Keratinocyte (primary cell): ENCODE results near the gene CLTB. TPM values are rescaled to one million over a fixed set of nuclear protein-coding genes. Genes with fewer than 3 reads are reported as not detected.

Experiments used
- DNase-seq: peaks from one replicate; pipeline ENCODE4 v3.0.0-alpha.2; 2011; ENCODE audit warnings: low read depth, missing footprints, low spot score
- FAIRE-seq: peaks from 2 replicates; lab custom pipeline; 2011; peaks lifted over from hg19 to GRCh38; lab: Jason Lieb, UNC
- H2AFZ ChIP-seq: 2 replicates; pipeline ENCODE4 v1.6.0; 2012; ENCODE audit warnings: low read length, control low read depth, inconsistent platforms; ENCODE audit not compliant: control insufficient read depth
- H3K27ac ChIP-seq: 2 replicates; pipeline ENCODE4 v1.5.1; 2011; ENCODE audit warnings: low read length; ENCODE audit not compliant: control insufficient read depth, insufficient read depth
- H3K27me3 ChIP-seq: 3 replicates; pipeline ENCODE4 v1.6.0; 2011; ENCODE audit warnings: low read length; ENCODE audit not compliant: control insufficient read depth, insufficient read depth; ENCODE audit errors: extremely low read depth
- H3K36me3 ChIP-seq, 2 experiments: 2 replicates in 1 of 2; 3 replicates in 1 of 2; pipeline ENCODE4 v1.5.1; 2011; ENCODE audit warnings: low read length in 2 of 2, mild to moderate bottlenecking in 1 of 2; ENCODE audit not compliant: control insufficient read depth in 2 of 2, insufficient read depth in 2 of 2; ENCODE audit errors: extremely low read depth in 1 of 2
- H3K4me1 ChIP-seq: 3 replicates; pipeline ENCODE4 v1.5.1; 2011; ENCODE audit warnings: low read length; ENCODE audit not compliant: control insufficient read depth, insufficient read depth; ENCODE audit errors: extremely low read depth
- H3K4me2 ChIP-seq: 3 replicates; pipeline ENCODE4 v1.6.0; 2011; ENCODE audit warnings: low read depth, low read length; ENCODE audit not compliant: control insufficient read depth, insufficient read depth; ENCODE audit errors: extremely low read depth
- H3K4me3 ChIP-seq, 3 experiments: fragments of 200-600 bp in 1 of 3; sonication (generic) in 1 of 3; 2 replicates in 2 of 3; 3 replicates in 1 of 3; pipeline ENCODE4 v1.5.1; 2011 to 2016; ENCODE audit warnings: low read length in 3 of 3, mild to moderate bottlenecking in 3 of 3, control low read depth in 2 of 3, inconsistent platforms in 1 of 3, low read depth in 1 of 3, mixed read lengths in 1 of 3, mixed run types in 1 of 3, moderate library complexity in 1 of 3; ENCODE audit not compliant: control insufficient read depth in 2 of 3, insufficient read depth in 2 of 3; ENCODE audit errors: extremely low read depth in 1 of 3
- H3K79me2 ChIP-seq: 2 replicates; pipeline ENCODE4 v1.6.0; 2012; ENCODE audit warnings: low read length; ENCODE audit not compliant: control insufficient read depth, insufficient read depth
- H3K9ac ChIP-seq: 3 replicates; pipeline ENCODE4 v1.6.0; 2011; ENCODE audit warnings: low read length; ENCODE audit not compliant: control insufficient read depth, insufficient read depth; ENCODE audit errors: extremely low read depth
- H3K9me1 ChIP-seq: 3 replicates; pipeline ENCODE4 v1.6.0; 2011; ENCODE audit warnings: low read length; ENCODE audit not compliant: control insufficient read depth, insufficient read depth; ENCODE audit errors: extremely low read depth
- H3K9me3 ChIP-seq: 2 replicates; pipeline ENCODE4 v1.5.1; 2012; ENCODE audit warnings: low read depth, low read length; ENCODE audit not compliant: control insufficient read depth
- H4K20me1 ChIP-seq: 3 replicates; pipeline ENCODE4 v1.6.0; 2011; ENCODE audit warnings: low read length; ENCODE audit not compliant: control insufficient read depth, insufficient read depth; ENCODE audit errors: extremely low read depth
- EZH2 ChIP-seq: IDR thresholded peaks from one replicate; pipeline ENCODE4 v1.6.1; 2012; ENCODE audit warnings: inconsistent platforms, mild to moderate bottlenecking, low read length, moderate library complexity
- dilution Hi-C: fragments of 300-500 bp; cut with MboI; formaldehyde crosslinking; loops from one replicate; pipeline ENCODE4 v1.7.0; 2020; ENCODE audit warnings: low sequenced_read_pairs; ENCODE audit not compliant: extremely low pct_ligation_motif_present
- polyA minus RNA-seq, 3 experiments: library from RNA; depleted of rRNA, polyadenylated mRNA; stranded (reverse); fragments of >200 nt; gene quantifications; 1 replicate in 1 of 3; 2 replicates in 1 of 3; 3 replicates in 1 of 3; pipeline ENCODE4 v1.2.3, GENCODE V29; 2011
- polyA plus RNA-seq, 5 experiments: library from polyadenylated mRNA; depleted of rRNA in 3 of 5; stranded (reverse) in 3 of 5; stranded (forward) in 1 of 5; unstranded in 1 of 5; fragments of >200 nt; gene quantifications; 1 replicate in 1 of 5; 2 replicates in 3 of 5; 3 replicates in 1 of 5; pipeline versions ENCODE4 v1.2.1 to v1.2.3, GENCODE V29; 2011 to 2012; ENCODE audit warnings: missing spikeins in 2 of 5, low read depth in 1 of 5, low replicate concordance in 1 of 5
- TF ChIP-seq, protein P1 (sequence below), 3 experiments: IDR thresholded peaks in 1 of 3; conservative IDR thresholded peaks in 1 of 3; optimal IDR thresholded peaks in 1 of 3; 2 replicates in 2 of 3; 3 replicates in 1 of 3; pipeline versions ENCODE3 to v1.5.1; 2011; ENCODE audit warnings: low read length in 3 of 3, mild to moderate bottlenecking in 3 of 3, moderate library complexity in 2 of 3, control low read depth in 1 of 3, inconsistent platforms in 1 of 3; ENCODE audit not compliant: insufficient read depth in 2 of 3; ENCODE audit errors: extremely low read depth in 1 of 3

The CLTB gene
- polyA plus RNA-seq (326 to 485 TPM (median 427 TPM) in 3 replicates), polyA minus RNA-seq (151 to 200 TPM (median 157 TPM) in 3 replicates)
- polyA plus RNA-seq (2011; ENCODE audit: low read depth) = 465 TPM
- 241 and 487 TPM in 2 replicates for polyA plus RNA-seq (2011; cell fraction: cytosol; rRNA removed)
- 219 and 221 TPM in 2 replicates for polyA plus RNA-seq (2011; cell fraction: nucleus; rRNA removed)
- 435 and 459 TPM in 2 replicates for polyA plus RNA-seq (2012; ENCODE audit: low replicate concordance)
- polyA minus RNA-seq (2011; cell fraction: cytosol; rRNA and poly(A)+ RNA removed) = 467 TPM
- 69.2 and 77.9 TPM in 2 replicates for polyA minus RNA-seq (2011; cell fraction: nucleus; rRNA and poly(A)+ RNA removed)

GRCh38 chr5:176415952-176416924 is at the start of gene CLTB:
Gene CLTB, minus strand, starts transcription at chr5:176416539. Its CDS starts 176 bp downstream, at chr5:176416363.
- H4K20me1 ChIP-seq = peaks cover 4% of the 10 kb centered on the region
- H3K27ac ChIP-seq = peak within 1 kb of the TSS; percentile 86
- H2AFZ ChIP-seq = peak within 1 kb of the TSS; percentile 35
- dilution Hi-C loops = no loop called here
- H3K27me3 ChIP-seq = no peaks in the 10 kb centered on the region
- peaks cover 57% of the 10 kb centered on the region for H3K4me1 ChIP-seq
- peak within 1 kb of the TSS; percentile 77 for H3K4me2 ChIP-seq
- peaks cover 42% of the 10 kb centered on the region for H3K79me2 ChIP-seq
- H3K36me3 ChIP-seq = peaks cover 1 to 2% of the 10 kb centered on the region in 2 experiments
- H3K9me1 ChIP-seq = no peaks in the 10 kb centered on the region
- DNase-seq = no peak
- no peak for FAIRE-seq
- H3K9ac ChIP-seq = peak within 1 kb of the TSS; percentile 91
- no peaks in the 10 kb centered on the region for H3K9me3 ChIP-seq
- H3K4me3 ChIP-seq = peak within 1 kb of the TSS; percentile 86 to 95 (median 91)
- TF ChIP-seq, protein P1, sequence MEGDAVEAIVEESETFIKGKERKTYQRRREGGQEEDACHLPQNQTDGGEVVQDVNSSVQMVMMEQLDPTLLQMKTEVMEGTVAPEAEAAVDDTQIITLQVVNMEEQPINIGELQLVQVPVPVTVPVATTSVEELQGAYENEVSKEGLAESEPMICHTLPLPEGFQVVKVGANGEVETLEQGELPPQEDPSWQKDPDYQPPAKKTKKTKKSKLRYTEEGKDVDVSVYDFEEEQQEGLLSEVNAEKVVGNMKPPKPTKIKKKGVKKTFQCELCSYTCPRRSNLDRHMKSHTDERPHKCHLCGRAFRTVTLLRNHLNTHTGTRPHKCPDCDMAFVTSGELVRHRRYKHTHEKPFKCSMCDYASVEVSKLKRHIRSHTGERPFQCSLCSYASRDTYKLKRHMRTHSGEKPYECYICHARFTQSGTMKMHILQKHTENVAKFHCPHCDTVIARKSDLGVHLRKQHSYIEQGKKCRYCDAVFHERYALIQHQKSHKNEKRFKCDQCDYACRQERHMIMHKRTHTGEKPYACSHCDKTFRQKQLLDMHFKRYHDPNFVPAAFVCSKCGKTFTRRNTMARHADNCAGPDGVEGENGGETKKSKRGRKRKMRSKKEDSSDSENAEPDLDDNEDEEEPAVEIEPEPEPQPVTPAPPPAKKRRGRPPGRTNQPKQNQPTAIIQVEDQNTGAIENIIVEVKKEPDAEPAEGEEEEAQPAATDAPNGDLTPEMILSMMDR (optimal IDR thresholded peaks at IDR 0.05 in 1 of 3, IDR thresholded peaks at IDR 0.05 in 1 of 3, conservative IDR thresholded peaks at IDR 0.05 in 1 of 3; ENCODE audit: extremely low read depth in 1 of 3, insufficient read depth in 2 of 3, low read length in 3 of 3) = peak in 2 of 3 experiments; percentile 64 to 87
- no peak for TF ChIP-seq EZH2

DNA sequence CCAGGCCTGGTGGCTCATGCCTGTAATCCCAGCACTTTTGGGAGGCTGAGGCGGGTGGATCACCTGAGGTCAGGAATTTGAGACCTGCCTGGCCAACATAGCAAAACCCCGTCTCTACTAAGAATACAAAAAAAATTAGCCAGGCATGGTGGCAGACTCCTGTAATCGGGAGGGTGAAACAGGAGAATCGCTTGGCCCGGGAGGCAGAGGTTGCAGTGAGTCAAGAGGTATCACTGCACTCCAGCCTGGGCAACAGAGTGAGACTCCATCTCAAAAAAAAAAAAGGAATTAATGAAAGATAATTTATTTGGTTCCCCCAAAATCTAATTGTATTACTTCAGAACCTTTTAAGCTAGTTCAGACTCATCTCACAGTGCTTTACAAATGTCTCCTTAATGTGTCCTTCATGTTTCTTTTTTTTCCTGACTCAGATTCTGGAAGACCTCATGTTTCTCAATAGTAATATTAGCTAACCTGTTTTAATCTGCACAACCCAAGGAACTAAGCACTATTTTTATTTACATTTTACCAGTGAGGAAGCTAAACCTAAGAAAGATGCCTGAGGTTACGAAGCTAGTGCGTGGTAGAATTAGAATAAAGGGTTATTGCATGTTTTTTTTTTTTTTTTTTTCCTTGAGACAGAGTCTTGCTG is 46.9 kb upstream of the CLTB start:
- H4K20me1 ChIP-seq = no peaks in the 10 kb centered on the region
- FAIRE-seq = no peak

More for the DNA sequence above, 46.9 kb upstream of the CLTB start:
- TF ChIP-seq, protein P1 (optimal IDR thresholded peaks at IDR 0.05 in 1 of 3, IDR thresholded peaks at IDR 0.05 in 1 of 3, conservative IDR thresholded peaks at IDR 0.05 in 1 of 3; ENCODE audit: extremely low read depth in 1 of 3, insufficient read depth in 2 of 3, low read length in 3 of 3) = no peak
- no peak for TF ChIP-seq EZH2
- dilution Hi-C loops = no loop called here
- Histone ChIP-seq H3K9me3 (no peaks in the 10 kb centered on the region), H3K27me3 (no peaks in the 10 kb centered on the region), H3K9me1 (no peaks in the 10 kb centered on the region), H3K9ac (no peak overlapping the region), H3K4me1 (no peaks in the 10 kb centered on the region), H3K36me3 (peaks cover 0 to 2% of the 10 kb centered on the region in 2 experiments), H3K27ac (no peak overlapping the region), H3K4me3 (no peak overlapping the region), H3K79me2 (peaks cover 78% of the 10 kb centered on the region), H2AFZ (no peak overlapping the region), H3K4me2 (no peak overlapping the region)
- DNase-seq = no peak
